ENCODE measurements around the gene MYL3.

MYL3 gene

GRCh38 chr3:46883054-46883829 lies 20.0 kb upstream of the MYL3 start:
- no peak for DNase-seq (ENCODE audit: insufficient read length, low spot score)
- no peak for FAIRE-seq
- no peak for TF ChIP-seq CTCF (IDR thresholded peaks at IDR 0.05; ENCODE audit: insufficient read depth, missing control alignments)

- FAIRE-seq (no peak), DNase-seq (ENCODE audit: insufficient read length, low spot score) (no peak)
- TF ChIP-seq CTCF (IDR thresholded peaks at IDR 0.05; ENCODE audit: insufficient read depth, missing control alignments) = no peak
Measured at GRCh38 chr3:46882377-46883053, 19.3 kb upstream of the MYL3 start.

DNA sequence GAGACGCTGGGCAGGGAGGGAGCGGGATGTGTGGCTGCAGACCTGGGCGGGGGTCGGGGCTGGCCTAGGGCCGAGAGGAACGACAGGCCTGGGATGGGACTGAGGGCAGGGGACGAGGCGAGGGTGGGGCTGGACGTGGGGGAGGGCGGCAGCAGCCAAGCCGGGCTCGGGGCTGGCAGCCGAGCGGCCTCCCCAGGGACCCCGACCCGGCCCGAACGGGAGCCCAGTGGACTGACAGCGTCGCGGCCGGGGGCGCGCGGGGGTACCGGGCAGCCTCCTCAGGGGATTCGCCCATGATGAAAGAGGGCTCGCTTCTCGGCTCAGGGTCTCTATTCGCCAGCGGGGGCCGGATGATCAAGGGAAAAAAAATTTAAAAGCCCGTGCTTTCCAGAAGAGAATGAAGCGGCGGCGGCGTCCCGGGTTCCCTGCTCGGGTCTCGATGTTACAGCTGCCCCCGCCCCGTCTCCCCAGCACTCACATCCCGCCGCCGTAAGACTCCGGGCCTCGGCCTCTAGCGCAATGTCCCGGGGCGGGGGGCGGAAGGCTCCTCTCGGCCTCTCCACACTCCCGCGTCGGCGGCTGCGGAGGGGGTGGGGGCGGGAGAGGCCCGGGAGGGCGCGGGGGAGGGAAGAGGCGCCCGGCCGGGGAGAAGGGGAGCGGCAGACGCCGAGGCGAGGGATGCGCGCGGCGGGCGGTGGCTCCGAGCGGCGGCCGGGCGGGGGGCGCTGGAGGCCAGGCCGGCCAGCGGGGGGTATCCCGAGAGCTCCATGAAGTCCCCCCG lies 18.5 kb upstream of the MYL3 start:
- no peak for TF ChIP-seq CTCF (IDR thresholded peaks at IDR 0.05; ENCODE audit: insufficient read depth, missing control alignments)
- no peak for FAIRE-seq
- DNase-seq (ENCODE audit: insufficient read length, low spot score) = no peak

GRCh38 chr3:46880884-46881595 lies 17.8 kb upstream of the MYL3 start:
- FAIRE-seq = no peak
- no peak for TF ChIP-seq CTCF (IDR thresholded peaks at IDR 0.05; ENCODE audit: insufficient read depth, missing control alignments)
- no peak for DNase-seq (ENCODE audit: insufficient read length, low spot score)

DNA sequence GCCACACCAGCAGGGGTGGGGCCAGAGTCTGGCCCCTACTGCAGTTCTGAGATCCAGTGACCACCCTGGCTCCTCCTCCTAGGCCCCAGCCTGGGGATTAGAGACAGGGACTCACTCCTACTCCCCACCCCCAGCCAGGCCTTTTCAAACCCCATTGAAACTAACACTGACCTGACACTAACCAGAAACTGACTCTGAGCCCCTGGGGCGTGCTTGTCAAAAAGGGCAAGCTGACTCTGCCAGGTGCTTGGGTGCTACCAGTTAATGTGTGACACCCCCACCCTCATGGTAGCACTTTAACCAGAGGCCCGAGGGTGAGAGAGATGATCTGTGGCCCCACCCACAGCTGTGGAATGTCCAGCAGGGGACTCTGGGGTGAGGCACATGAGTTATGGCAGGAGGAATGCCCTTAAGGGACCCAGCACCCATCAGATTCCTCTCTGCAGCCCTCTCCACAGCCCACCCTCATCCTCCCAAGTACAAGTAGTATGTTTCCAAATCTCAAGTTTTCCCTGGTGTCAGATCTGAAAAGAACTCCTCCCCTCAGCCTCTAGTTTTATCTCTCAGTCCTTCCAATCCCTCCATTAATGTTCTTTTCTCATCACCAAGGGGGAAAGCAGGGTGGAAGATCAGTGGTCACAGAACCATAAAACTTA lies 15.7 kb upstream of the MYL3 start:
- FAIRE-seq = no peak
- no peak for TF ChIP-seq CTCF (IDR thresholded peaks at IDR 0.05; ENCODE audit: insufficient read depth, missing control alignments)
- DNase-seq (ENCODE audit: insufficient read length, low spot score) = no peak

- no peak for FAIRE-seq
- TF ChIP-seq CTCF (IDR thresholded peaks at IDR 0.05; ENCODE audit: insufficient read depth, missing control alignments) = no peak
Measured at GRCh38 chr3:46877406-46878125, 14.3 kb upstream of the MYL3 start, which contains the start of gene PTH1R. Gene PTH1R, plus strand, starts transcription at chr3:46877721. Its CDS starts 5,839 bp downstream, at chr3:46883560.

More at GRCh38 chr3:46877406-46878125, 14.3 kb upstream of the MYL3 start, which contains the start of gene PTH1R:
- DNase-seq (ENCODE audit: insufficient read length, low spot score) = no peak

All from D721Med (cell line).